Left lung (tissue), 10 donors: Measurements from ENCODE around the gene CTIF. TPM values are rescaled to one million over a fixed set of nuclear protein-coding genes. Genes with fewer than 3 reads are reported as not detected.

Experiments used
- ATAC-seq: fragments of 200-7000 bp; cut with Tn5 transposase; one replicate; pipeline ENCODE4 v1.9.1; 2020; ENCODE audit warnings: moderate library complexity
- DNase-seq, 4 donors: peaks; one replicate each; pipeline ENCODE4 v3.0.0-alpha.2; 2013 to 2020
- H3K27ac ChIP-seq, 2 donors: fragments of 200-600 bp; sonication (generic) in 1 of 2; one replicate each; pipeline versions ENCODE4 v1.5.0 to v1.8.0; 2020 to 2021
- H3K27me3 ChIP-seq, 2 donors: fragments of 200-600 bp; sonication (generic) in 1 of 2; one replicate each; pipeline versions ENCODE4 v1.5.0 to v1.8.0; 2020 to 2021
- H3K36me3 ChIP-seq, 2 donors: fragments of 200-600 bp; sonication (generic) in 1 of 2; one replicate each; pipeline versions ENCODE4 v1.5.0 to v1.8.0; 2020 to 2021
- H3K4me1 ChIP-seq, 2 donors: fragments of 200-600 bp; one replicate each; pipeline ENCODE4 v1.8.0; 2021
- H3K4me3 ChIP-seq, 2 donors: fragments of 200-600 bp; sonication (generic) in 1 of 2; one replicate each; pipeline versions ENCODE4 v1.5.0 to v1.8.0; 2020 to 2021; ENCODE audit warnings: mild to moderate bottlenecking in 1 of 2
- H3K9me3 ChIP-seq, 2 donors: fragments of 200-600 bp; sonication (generic) in 1 of 2; one replicate each; pipeline versions ENCODE4 v1.5.0 to v1.8.0; 2020 to 2021
- CTCF ChIP-seq, 2 donors: fragments of 200-600 bp; sonication (generic) in 1 of 2; IDR thresholded peaks; one replicate each; pipeline versions ENCODE4 v1.5.0 to v1.8.0; 2021; ENCODE audit warnings: antibody characterized with exemption in 2 of 2
- intact Hi-C, 2 donors: fragments of 100-400 bp; cut with DNase I; formaldehyde crosslinking; loops; one replicate each; pipeline versions ENCODE4 v1.11.2 to v1.14.2; 2022
- polyA plus RNA-seq, 6 donors: library from polyadenylated mRNA; unstranded; fragments of 120-200 nt; gene quantifications; one replicate each; pipeline ENCODE4 v1.2.1, GENCODE V29; 2013; ENCODE audit not compliant: insufficient read length in 6 of 6
- total RNA-seq, 2 donors: library from RNA; stranded (reverse); fragmentation: NEBNext Ultra II Directional; extraction: Animal tissue kit (Norgen Biotek cat#: 25700); gene quantifications; one replicate each; pipeline ENCODE4 v1.2.1, GENCODE V29; 2021
- donor health status: DM: no; HTN: yes; CAD: no.
- donor health status: DM: no; HTN: no; CAD: no.

The CTIF gene
- total and polyA plus RNA-seq, 8 donors, result 24.9 to 46.1 (median 34.9) TPM

GRCh38 chr18:48786455-48787202 lies 247.8 kb downstream of the CTIF start:
- peaks cover 20 to 59% of the 10 kb centered on the region in 2 donors for H3K4me1 ChIP-seq
- no peaks in the 10 kb centered on the region for H3K27me3 ChIP-seq
- DNase-seq (peak in 2 of 4 donors; percentile 29 to 62), ATAC-seq (no peak)
- intact Hi-C loops, result loop anchor here in 1 of 2 donors (10.0 kb wide), 1 partner anchor 158 kb away; no protein-coding TSS in a partner anchor
- H3K4me3 ChIP-seq, result no peak overlapping the region
- H3K36me3 ChIP-seq, result no peaks in the 10 kb centered on the region
- no peaks in the 10 kb centered on the region for H3K9me3 ChIP-seq
- TF ChIP-seq CTCF (IDR thresholded peaks at IDR 0.05), result no peak
- H3K27ac ChIP-seq, result no peak overlapping the region

GRCh38 chr18:48787203-48788151 lies 248.6 kb downstream of the CTIF start:
- peaks cover 12 to 51% of the 10 kb centered on the region in 2 donors for H3K4me1 ChIP-seq
- no peak overlapping the region for H3K4me3 ChIP-seq
- no peak overlapping the region for H3K27ac ChIP-seq
- DNase-seq (peak in 2 of 4 donors; percentile 26 to 31), ATAC-seq (no peak)
- intact Hi-C loops, result loop anchor here in 1 of 2 donors (10.0 kb wide), 1 partner anchor 157 kb away; no protein-coding TSS in a partner anchor
- no peaks in the 10 kb centered on the region for H3K9me3 ChIP-seq
- no peaks in the 10 kb centered on the region for H3K27me3 ChIP-seq
- no peaks in the 10 kb centered on the region for H3K36me3 ChIP-seq
- no peak for TF ChIP-seq CTCF (IDR thresholded peaks at IDR 0.05)

GRCh38 chr18:48788373-48788772 lies 249.5 kb downstream of the CTIF start:
- ATAC-seq (no peak), DNase-seq (no peak)
- no peaks in the 10 kb centered on the region for H3K9me3 ChIP-seq
- intact Hi-C loops, result loop anchor here in 1 of 2 donors (10.0 kb wide), 1 partner anchor 156 kb away; no protein-coding TSS in a partner anchor
- TF ChIP-seq CTCF (IDR thresholded peaks at IDR 0.05), result no peak
- H3K27ac ChIP-seq, result no peak overlapping the region
- H3K27me3 ChIP-seq, result no peaks in the 10 kb centered on the region
- H3K36me3 ChIP-seq, result no peaks in the 10 kb centered on the region
- peaks cover 11 to 43% of the 10 kb centered on the region in 2 donors for H3K4me1 ChIP-seq
- H3K4me3 ChIP-seq, result no peak overlapping the region

GRCh38 chr18:48789259-48789812 lies 250.5 kb downstream of the CTIF start:
- H3K4me3 ChIP-seq, result no peak overlapping the region
- H3K9me3 ChIP-seq, result no peaks in the 10 kb centered on the region
- H3K36me3 ChIP-seq, result no peaks in the 10 kb centered on the region
- no peak for TF ChIP-seq CTCF (IDR thresholded peaks at IDR 0.05)
- intact Hi-C loops, result loop anchor here in 1 of 2 donors (10.0 kb wide), 1 partner anchor 155 kb away; no protein-coding TSS in a partner anchor
- no peaks in the 10 kb centered on the region for H3K27me3 ChIP-seq
- no peak for ATAC-seq
- no peak for DNase-seq
- peaks cover 11 to 41% of the 10 kb centered on the region in 2 donors for H3K4me1 ChIP-seq
- H3K27ac ChIP-seq, result peak overlapping the region; percentile 70 to 83
